GM18507 (cell line): ENCODE results near the gene DIS3L2.
"Not testable (repeated sequence)": the region's sequence is repeated elsewhere in the genome, so short reads cannot be mapped to it uniquely, and the experiment has no call there.

Source experiments
- DNase-seq: peaks from one replicate; pipeline ENCODE4 v3.0.0; 2011; ENCODE audit warnings: low read depth; ENCODE audit not compliant: insufficient read length; ENCODE audit errors: extremely low spot score
- FAIRE-seq: peaks from 2 replicates; lab custom pipeline; 2011; peaks lifted over from hg19 to GRCh38; lab: Jason Lieb, UNC

The DIS3L2 gene

DNA sequence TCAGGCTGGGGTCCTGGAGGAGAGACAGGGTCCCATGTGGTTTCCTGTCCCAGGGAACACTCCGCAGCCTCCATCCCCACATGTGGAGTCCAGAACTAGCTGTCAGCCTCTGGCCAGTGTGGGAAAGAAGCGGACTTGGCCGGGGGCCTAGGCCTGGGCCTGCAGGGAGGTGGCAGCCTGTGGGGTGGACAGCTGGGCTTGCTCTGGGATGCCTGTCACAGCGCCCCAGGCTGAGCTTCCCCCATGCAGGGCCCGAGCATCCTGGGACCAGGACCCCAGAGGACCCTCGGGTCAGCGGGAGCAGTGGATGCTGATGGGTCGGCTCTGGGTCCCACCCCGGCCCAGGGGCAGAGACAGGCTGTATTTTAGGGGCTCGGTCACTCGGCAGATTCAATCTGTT is 369.5 kb downstream of the DIS3L2 start:
- DNase-seq, FAIRE-seq: not testable (repeated sequence)

DNA sequence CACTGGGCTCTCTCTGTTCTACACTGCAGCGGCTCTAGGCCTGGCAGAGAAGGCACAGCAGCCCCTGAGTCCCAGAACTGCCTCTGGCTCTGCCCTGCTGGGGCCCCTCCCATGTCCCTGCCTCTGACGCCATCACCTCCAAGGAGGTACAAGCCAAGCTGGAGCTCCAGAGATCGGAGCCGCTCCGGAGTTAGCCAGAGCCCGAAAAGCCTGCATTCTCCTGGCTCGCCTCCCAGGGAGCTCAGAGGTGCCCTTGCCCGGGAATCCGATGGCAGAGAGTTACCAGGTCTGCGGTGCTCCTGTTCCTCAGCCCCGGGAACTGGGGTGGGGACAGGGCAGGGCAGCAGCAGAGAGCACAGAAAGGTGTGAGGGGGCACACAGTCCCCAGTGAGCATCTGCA is 370.1 kb downstream of the DIS3L2 start:
- FAIRE-seq, result not testable (repeated sequence)

DNA sequence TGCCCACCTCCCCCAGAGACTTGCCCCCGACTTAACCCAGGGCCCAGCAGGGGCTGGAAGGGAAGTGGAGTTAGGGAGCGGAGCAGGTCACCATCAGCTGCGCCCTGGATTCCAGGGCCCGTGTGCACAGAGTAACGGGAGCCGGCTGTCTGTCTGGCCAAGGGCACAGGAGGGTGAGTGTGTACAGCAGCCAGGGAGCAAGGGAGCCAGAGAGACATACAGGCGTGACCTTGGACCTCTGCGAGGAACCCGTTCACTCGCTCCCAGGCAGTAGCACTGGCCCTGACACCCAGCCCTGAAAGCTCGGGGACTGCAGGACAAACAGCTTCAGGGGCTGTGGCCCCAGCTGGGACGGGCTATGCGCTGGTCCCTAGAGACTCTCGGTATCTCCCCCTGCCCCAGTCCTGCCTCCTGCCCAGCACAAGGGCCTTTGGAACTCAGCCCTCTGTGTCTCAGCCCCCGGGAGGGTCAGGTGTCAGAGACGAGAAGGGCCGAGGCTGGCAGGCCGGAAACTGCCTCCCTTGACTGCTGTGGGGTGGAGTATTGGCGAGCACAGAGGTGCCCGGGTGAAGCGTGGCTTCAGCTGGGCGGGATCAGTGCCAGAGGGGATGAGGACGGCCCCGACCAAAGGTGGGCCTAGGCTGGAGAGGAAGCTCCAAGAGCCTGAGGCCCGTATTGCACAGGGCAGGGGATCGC is 370.9 kb downstream of the DIS3L2 start:
- not testable (repeated sequence) for DNase-seq, FAIRE-seq

More for the DNA sequence above, 370.1 kb downstream of the DIS3L2 start:
- not testable (repeated sequence) for DNase-seq

DNA sequence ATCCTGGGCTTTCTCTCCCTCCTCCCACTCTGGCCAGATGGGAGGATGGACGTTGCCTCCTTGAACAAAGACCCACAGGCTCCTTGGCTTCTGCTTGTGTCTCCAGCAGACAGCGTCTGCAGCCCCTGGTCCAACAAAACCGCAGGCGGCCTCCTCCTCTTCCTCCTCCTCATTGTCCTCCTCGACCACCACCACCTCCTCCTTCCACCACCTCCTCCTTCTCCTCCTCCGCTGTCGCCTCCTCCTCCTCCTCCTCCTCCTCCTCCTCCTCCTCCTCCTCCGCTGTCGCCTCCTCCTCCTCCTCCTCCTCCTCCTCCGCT is 371.4 kb downstream of the DIS3L2 start:
- FAIRE-seq, result no peak

DNA sequence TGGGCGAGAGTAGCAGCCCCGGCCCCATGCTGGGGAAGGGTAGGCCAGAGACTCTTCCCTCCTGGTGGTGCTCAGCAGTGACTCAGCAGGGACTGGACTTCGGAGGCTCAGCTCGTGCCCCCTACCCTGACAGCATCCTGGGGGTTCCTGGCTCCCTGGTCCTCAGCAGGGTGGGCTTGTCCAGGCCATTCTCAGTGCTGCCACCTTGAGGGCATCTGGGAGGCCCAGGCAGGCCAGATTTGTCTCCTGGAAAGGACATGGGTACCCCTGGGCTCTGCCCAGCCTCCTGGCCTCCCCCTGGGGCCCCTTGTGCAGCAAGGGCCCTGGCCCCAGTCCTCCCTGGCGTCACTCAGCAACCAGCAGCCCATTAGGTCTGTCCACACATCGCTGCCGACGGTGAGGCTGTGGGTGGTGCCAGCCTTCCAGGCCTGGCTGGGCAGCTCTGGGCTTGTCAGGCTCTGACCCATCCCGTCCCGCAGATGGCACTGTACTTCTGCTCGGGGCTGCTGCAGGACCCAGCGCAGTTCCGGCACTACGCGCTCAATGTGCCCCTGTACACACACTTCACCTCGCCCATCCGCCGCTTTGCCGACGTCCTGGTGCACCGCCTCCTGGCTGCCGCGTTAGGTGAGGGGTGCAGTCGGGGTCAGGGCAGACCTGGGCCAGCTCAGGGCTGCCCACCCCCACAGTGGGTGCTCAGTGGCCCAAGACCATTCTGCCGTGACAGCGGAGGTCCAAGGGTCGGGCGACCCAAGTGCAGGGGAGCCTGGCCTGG is 372.0 kb downstream of the DIS3L2 start:
- FAIRE-seq (no peak), DNase-seq (no peak)

More for the DNA sequence above, 371.4 kb downstream of the DIS3L2 start:
- DNase-seq, result no peak

DNA sequence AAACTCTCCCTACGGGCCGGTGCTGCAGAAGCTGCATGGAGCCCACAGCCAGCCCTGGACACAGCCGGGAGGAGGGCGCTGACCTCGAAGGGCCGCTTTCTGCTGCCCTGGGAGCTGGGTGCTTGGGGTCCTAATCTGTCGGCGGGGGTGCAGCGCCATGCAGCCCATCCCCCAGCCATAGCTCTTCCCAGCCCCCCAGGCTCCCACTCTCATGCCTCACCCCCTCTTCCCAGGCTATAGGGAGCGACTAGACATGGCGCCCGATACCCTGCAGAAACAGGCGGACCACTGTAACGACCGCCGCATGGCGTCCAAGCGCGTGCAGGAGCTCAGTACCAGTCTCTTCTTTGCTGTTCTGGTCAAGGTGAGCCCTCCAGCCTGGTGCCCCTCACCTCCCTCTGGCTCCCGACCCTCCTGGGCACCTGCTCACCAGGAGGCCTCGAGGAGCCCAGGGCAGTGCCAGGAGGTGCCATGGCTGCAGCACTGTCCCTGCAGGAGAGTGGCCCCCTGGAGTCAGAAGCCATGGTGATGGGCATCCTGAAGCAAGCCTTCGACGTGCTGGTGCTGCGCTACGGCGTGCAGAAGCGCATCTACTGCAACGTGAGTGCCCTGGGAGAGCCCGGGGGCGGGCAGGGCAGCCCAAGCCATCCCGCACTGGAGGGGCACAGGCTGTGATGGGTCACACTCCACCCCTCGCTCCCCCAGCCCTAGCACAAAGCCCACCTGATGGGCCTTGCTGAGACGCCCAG is 372.8 kb downstream of the DIS3L2 start:
- not testable (repeated sequence) for FAIRE-seq, DNase-seq

DNA sequence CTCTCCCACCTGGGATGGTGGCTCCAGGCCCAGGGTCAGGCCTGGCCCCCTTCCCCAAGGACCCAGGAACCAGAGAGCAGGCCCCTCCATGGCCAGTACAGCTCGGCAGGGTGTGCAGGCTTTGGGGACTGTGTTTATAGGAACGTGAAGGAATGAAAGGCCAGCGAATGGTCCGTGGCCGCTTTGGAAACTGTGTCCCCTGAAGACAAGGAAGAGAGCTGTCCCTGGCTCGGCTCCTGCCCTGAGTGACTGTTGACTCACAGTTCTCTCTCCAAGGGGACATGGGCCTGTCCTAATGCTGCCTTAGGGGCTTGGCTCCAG is 373.3 kb downstream of the DIS3L2 start:
- not testable (repeated sequence) for FAIRE-seq, DNase-seq

DNA sequence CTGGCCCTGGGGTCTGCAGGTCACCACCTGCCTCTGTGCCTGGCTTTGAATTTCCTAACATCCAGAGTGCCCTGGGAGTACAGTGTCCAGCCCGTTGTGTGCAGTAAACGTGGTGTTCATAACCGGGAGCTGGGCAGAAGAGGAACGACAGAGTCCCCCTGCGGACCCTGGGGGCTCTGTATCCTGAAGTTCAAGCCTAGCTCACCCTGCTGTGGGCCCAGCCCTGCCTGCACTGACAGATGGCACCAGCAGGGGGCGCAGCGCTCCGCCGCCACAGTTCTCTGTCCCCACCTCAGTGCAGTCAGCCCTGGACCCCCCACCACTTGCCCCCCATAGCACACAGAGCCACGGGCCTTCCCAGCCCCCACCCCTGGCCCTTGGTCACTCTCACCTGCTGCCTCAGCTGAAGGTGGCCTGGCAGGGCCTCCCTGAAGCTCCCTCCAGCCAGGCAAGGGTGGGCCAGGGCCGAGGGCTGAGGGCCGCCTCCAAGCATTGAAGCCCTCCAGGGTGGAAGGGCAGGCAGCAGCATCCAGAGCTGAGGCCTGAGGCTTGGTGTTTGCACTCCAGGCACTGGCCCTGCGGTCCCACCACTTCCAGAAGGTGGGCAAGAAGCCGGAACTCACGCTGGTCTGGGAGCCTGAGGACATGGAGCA is 373.8 kb downstream of the DIS3L2 start:
- not testable (repeated sequence) for DNase-seq
- FAIRE-seq, result peak; percentile 26

DNA sequence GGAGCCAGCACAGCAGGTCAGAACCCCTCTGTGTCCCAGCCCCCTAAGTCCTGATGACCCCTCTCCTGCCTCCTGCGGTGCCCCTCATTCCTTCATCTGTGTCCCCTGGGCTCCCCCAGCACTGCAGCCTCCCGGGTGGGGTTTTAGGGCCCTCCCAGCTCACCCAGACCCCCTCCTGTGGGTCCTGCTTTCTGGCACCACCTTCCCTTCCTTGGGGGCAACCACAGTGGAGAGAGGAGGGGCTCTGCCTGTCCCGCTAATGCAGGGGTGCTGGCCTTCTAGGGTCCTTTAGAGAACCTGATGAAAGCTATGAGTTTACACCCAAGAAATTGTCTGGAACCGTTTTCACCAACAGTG is 374.3 kb downstream of the DIS3L2 start:
- no peak for DNase-seq
- FAIRE-seq, result no peak

DNA sequence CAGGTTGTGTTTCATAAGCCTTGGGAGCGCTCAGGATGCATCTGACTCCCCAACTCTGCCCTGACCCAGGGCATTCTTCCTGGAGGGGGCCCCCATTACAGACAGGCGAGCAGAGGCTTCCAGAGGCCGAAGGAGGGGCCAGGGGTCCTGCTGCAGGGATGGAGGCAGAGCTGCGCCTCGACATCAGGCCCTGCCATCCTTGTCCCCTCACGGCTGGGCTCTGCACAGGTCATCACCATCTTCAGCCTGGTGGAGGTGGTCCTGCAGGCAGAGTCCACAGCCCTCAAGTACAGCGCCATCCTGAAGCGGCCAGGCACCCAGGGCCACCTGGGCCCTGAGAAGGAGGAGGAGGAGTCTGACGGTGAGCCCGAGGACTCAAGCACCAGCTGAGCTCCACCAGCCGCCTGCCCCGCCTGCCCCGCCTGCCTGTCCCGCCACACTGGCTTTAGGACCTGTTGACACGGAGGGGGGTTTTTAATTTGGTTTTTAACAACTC is 374.8 kb downstream of the DIS3L2 start:
- FAIRE-seq (no peak), DNase-seq (no peak)

DNA sequence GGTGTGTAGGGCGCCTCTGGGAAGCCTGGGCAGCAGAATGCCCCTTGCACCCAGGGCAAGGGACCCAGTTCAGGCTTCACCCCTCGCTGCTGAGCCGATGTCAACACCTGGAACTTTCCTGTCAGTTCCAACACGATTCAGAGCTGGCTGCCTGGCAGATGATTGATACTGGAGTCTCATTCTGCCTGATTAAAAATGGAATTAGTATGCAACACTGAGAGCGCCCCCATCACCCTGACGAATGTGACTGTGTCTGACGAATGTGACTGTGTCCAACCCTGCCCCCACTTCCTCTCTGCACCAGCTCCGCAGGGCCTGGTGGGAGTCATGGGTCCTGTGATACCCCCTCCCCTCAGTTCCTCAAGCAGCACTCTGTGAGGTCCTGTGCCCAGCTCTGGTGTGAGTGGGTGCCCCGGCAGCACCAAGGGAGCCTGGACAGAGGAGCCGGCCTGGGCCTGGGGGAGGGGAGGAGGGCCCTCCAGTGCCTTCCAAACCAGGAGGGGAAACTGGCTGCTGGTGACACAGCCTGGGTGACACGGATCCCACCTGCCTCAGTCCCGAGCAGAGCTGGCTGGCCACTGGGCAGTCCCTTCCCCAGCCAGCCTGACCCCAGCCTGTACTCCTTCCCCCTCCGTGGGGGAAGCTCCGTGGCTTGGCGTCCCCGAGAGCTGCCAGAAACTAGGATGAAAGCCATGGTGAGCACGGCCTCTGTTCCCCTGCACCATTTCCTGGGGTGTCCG is 375.6 kb downstream of the DIS3L2 start:
- FAIRE-seq, result no peak
- no peak for DNase-seq

DNA sequence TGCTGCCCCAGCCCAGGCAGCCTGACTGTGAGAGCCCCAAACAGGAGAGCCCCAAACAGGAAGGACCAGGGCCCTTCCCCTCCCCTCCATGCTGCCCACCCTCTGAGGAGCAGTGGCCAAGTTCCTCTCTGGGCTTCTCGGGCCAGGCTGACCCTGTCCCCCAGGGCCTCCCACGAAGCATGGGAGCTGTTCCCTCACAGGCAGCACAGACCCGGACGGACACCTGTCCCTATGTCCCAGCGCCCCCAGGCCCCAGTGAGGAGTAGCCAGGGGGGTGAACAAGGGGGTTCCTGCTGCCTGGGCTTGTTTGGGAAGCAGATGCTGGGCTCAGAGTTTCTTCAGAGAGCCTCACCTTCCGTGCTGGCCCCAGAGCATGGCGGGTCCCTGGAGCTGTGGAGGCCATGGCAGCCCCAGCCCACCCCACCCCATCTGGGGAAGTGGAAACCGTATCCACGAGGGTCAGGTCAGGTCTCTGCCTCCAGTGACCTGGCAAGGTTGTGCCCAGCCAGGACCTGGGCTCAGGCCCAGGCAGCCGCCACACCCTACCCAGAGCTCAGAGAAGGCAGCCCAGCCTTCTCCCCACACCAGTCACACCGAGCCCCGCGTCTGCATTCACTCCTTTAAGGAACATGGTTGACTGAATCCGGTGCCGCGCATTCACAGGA is 376.7 kb downstream of the DIS3L2 start:
- FAIRE-seq, DNase-seq: not testable (repeated sequence)

DNA sequence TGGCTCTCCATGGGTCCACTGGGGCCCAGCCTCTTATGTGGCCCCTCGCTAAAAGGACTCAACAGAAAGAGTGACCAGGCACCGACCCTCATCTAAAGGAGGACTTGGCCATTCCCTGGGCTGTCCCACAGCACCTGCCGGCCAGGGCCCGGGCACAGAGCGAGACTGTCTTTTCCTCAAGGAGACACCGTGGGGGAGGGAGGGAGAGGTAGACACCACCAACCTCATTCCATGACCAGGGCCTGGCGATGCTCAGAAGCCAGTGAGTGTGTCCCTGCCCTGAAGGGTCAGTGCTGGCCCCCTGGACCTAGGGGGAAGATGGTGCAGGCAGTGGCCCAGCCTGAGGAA is 377.2 kb downstream of the DIS3L2 start:
- DNase-seq (no peak), FAIRE-seq (no peak)

DNA sequence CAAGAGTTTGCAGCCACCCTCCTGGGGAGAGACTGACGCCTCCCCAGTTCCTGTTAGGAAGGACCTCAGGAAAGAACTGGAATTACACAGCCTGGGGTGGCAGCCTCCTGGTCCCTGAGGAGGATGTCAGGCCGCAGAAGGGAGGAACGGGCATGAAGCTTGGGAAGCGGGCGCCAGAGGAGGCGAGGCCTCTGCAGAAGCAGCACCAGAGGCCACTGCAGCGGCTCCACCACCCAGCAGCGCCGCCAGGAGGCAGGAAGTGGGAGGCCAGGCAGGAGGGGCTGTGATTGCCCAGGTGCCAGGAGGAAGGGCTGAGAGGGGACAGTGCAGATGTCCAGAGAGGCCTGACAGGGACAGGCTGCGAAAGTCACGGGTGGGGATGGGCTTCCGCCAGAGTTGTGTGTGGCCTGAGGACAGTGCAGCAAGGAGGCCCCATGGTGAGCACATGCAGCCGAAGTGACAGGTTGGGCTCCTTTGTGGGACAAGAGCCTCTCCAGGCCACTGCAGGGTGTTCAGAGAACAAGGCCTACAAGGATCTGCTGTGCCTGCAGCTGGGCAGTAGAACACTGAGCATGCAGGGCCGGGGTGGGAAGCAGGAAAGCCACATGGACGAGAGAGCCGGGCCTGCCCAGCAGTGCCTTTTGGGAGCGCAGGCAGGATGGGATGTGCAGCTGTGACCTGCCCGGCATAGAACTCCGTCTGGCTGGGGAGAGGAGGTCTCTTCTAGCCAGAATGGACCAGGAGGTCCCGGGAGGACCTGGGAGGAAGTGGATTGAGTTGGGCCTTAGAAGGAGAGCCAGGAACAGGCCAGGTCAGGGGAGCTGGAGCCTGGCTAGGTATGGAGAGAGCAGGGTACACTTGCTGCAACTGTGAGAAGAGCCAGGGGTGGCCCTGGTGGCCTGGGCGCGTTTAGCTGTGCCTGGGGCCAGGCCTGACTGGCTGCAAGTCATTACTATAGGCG is 377.9 kb downstream of the DIS3L2 start:
- no peak for DNase-seq
- no peak for FAIRE-seq

DNA sequence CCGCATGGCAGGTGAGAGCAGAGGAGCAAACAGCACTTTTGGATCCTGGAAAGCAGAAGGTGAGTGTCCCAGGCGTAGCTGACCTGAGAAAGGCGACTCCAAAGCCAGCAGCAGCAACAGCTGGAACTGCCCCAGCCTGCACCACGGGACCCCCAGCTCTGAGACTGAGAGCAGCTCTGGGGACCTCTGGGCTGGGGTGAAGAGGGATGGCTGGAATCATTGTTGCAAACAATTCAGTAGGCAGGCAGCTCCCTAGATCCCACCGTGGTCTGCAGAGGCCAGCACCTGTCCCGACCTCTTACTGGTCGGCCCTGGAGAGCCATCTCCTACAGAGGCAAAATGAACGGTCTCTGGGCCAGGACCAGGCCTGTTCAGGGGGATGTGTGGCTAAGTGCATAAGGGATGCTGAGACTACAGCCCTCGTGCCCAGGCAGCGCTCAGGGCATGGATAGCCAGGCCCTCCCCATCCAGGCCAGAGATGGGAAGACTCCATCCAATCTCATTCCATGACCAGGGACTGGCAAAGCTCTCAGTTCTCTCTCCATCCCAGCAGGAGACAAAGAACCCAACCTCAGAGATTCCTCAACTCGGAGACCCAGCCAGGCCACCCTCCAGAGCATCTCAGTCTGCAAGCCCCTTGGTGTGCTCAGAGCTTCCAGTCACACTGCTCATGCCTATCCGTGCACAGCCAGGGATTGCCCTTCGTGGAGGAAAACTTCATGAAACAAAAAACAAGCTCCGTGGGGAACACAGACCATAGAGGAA is 378.8 kb downstream of the DIS3L2 start:
- FAIRE-seq (no peak), DNase-seq (no peak)

DNA sequence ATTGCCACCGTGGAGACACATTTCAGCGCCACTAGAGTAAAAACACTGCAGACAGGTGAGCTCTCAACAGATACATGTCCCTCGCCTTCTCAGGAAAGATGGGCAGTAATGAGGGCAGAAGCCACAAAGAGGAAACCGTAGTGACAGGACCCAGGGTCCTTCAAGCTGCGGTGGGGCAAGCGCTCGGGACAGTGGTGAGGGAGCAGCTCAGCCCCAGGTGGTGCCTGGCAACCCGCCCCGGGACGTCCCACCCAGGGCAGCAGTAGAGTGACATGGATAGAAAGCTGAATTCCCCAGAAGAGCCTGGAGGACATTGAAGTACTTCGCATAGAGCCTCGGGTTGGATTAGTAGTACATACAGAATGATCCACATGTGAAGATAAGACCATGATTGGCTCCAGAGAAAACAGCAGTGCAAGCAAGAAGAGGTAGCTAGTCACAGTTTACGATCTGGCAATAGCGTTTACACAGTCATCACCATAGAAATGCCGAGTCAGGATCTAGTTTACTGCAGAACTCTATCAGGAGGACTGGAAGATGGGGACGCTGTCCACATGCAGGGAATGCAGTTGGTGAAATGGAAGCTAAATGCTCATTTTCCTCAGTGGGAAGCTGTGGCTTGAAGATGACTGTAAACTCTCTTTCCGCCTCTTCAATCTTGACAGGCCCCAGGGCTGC is 379.7 kb downstream of the DIS3L2 start:
- no peak for FAIRE-seq
- DNase-seq, result no peak

DNA sequence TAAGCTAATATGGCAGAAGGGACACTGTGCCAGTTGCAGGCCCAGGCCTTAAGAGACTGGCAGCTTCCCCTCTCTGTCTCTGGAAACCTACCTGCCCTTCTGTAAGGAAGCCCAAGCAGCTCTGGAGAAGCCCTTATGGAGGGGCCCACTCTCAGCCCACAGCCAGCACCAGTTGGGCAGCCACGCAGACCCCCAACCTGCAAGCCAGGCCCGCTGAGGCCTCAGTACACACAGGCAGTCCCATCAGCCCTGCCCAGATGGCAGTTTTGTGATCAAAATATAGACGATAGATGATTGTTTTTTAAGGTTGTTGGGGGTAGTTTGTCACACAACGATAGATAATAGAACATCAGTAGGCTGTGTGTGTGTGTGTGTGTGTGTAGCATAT is 380.2 kb downstream of the DIS3L2 start:
- FAIRE-seq, result no peak

More for the DNA sequence above, 380.2 kb downstream of the DIS3L2 start:
- no peak for DNase-seq
